H1 (cell line): Measurements from ENCODE around the gene PGGHG. TPM values are rescaled to one million over a fixed set of nuclear protein-coding genes. Genes with fewer than 3 reads are reported as not detected.

Source experiments
- CTCF ChIA-PET: fragments of 300-600 bp; sonication (Branson Sonifier 250); formaldehyde crosslinking; loops from one replicate; lab custom pipeline; 2021; ENCODE audit not compliant: partially characterized antibody; lab: Charles Lee
- POLR2A ChIA-PET: fragments of 300-600 bp; sonication (Branson Sonifier 250); formaldehyde crosslinking; loops from one replicate; lab custom pipeline; 2021; ENCODE audit warnings: inconsistent platforms; ENCODE audit not compliant: partially characterized antibody; lab: Charles Lee
- DNase-seq, 2 experiments: peaks; one replicate each; pipeline versions ENCODE4 v3.0.0 to v3.0.0-alpha.2; 2010 to 2022; ENCODE audit warnings: low spot score in 2 of 2, low read depth in 1 of 2, mixed read lengths in 1 of 2
- FAIRE-seq: peaks from 2 replicates; lab custom pipeline; 2011; peaks lifted over from hg19 to GRCh38; lab: Jason Lieb, UNC
- H2AFZ ChIP-seq: 2 replicates; pipeline ENCODE4 v1.8.1; 2012; ENCODE audit warnings: low read length, inconsistent platforms
- H2AK5ac ChIP-seq: 2 replicates; pipeline ENCODE4 v1.6.1; 2013; ENCODE audit warnings: low read depth, low read length
- H2BK120ac ChIP-seq: replicated peaks from 2 replicates; pipeline ENCODE3; 2013; ENCODE audit warnings: low read depth, low read length, inconsistent platforms
- H2BK12ac ChIP-seq: 2 replicates; pipeline ENCODE4 v1.6.1; 2013; ENCODE audit warnings: low read depth, low read length
- H2BK15ac ChIP-seq: 2 replicates; pipeline ENCODE4 v1.6.1; 2013; ENCODE audit warnings: low read length
- H2BK20ac ChIP-seq: 2 replicates; pipeline ENCODE4 v1.6.1; 2013; ENCODE audit warnings: low read length
- H2BK5ac ChIP-seq: 2 replicates; pipeline ENCODE4 v1.6.1; 2013; ENCODE audit warnings: low read depth, low read length
- H3K14ac ChIP-seq: 2 replicates; pipeline ENCODE4 v1.6.1; 2013; ENCODE audit warnings: inconsistent platforms; ENCODE audit not compliant: insufficient read length
- H3K18ac ChIP-seq: 2 replicates; pipeline ENCODE4 v1.6.1; 2013; ENCODE audit warnings: low read length; ENCODE audit errors: extremely low read depth
- H3K23ac ChIP-seq: 2 replicates; pipeline ENCODE4 v1.6.1; 2013; ENCODE audit warnings: inconsistent platforms; ENCODE audit not compliant: insufficient read length
- H3K23me2 ChIP-seq: 2 replicates; pipeline ENCODE4 v1.6.1; 2013; ENCODE audit warnings: low read depth, low read length
- H3K27ac ChIP-seq: 2 replicates; pipeline ENCODE4 v1.6.1; 2011; ENCODE audit warnings: low read depth, low read length, inconsistent platforms
- H3K27me3 ChIP-seq, 4 experiments: replicated peaks in 1 of 4; 1 replicate in 1 of 4; 2 replicates in 3 of 4; pipeline versions ENCODE4 v1.6.1 to v1.8.1; 2011 to 2013; ENCODE audit warnings: low read length in 3 of 4, mild to moderate bottlenecking in 3 of 4, inconsistent platforms in 2 of 4, mixed read lengths in 2 of 4, moderate library complexity in 1 of 4; ENCODE audit not compliant: control insufficient read depth in 3 of 4, insufficient read depth in 3 of 4; ENCODE audit errors: extremely low read depth in 1 of 4
- H3K36me3 ChIP-seq, 4 experiments: 2 replicates each; pipeline versions ENCODE4 v1.6.1 to v1.8.1; 2011 to 2013; ENCODE audit warnings: mild to moderate bottlenecking in 4 of 4, low read length in 3 of 4, moderate library complexity in 2 of 4, control low read depth in 1 of 4, inconsistent platforms in 1 of 4; ENCODE audit not compliant: insufficient read depth in 4 of 4, control insufficient read depth in 2 of 4
- H3K4ac ChIP-seq: replicated peaks from 2 replicates; pipeline ENCODE3; 2013; ENCODE audit warnings: low read length, low read depth, mixed read lengths, inconsistent platforms; ENCODE audit not compliant: insufficient read length
- H3K4me1 ChIP-seq, 4 experiments: replicated peaks in 1 of 4; 1 replicate in 1 of 4; 2 replicates in 3 of 4; pipeline versions ENCODE4 v1.6.1 to v1.8.1; 2011 to 2013; ENCODE audit warnings: low read length in 3 of 4, inconsistent platforms in 2 of 4, mixed read lengths in 1 of 4; ENCODE audit not compliant: insufficient read depth in 4 of 4, control insufficient read depth in 3 of 4
- H3K4me2 ChIP-seq, 2 experiments: 2 replicates each; pipeline versions ENCODE4 v1.6.1 to v1.8.1; 2011 to 2013; ENCODE audit warnings: low read depth in 2 of 2, low read length in 2 of 2, control low read depth in 1 of 2, inconsistent platforms in 1 of 2, mild to moderate bottlenecking in 1 of 2; ENCODE audit not compliant: insufficient read depth in 1 of 2
- H3K4me3 ChIP-seq, 4 experiments: fragments of 200-600, 300-600 bp in 1 of 4; sonication (generic), shearing (Covaris generic), sonication (Bioruptor Twin) in 1 of 4; 2 replicates each; pipeline versions ENCODE4 v1.5.1 to v1.8.1; 2011 to 2016; ENCODE audit warnings: low read length in 4 of 4, low read depth in 3 of 4, control low read depth in 2 of 4, inconsistent platforms in 2 of 4, mild to moderate bottlenecking in 2 of 4, mixed read lengths in 1 of 4, moderate library complexity in 1 of 4; ENCODE audit not compliant: insufficient read depth in 2 of 4; ENCODE audit errors: extremely low read depth in 1 of 4
- H3K56ac ChIP-seq: replicated peaks from 2 replicates; pipeline ENCODE3; 2013; ENCODE audit warnings: low read depth, mild to moderate bottlenecking, mixed read lengths, low read length, inconsistent platforms; ENCODE audit not compliant: insufficient read length
- H3K79me1 ChIP-seq: 2 replicates; pipeline ENCODE4 v1.6.1; 2013; ENCODE audit warnings: low read depth, low read length, control low read depth
- H3K79me2 ChIP-seq, 2 experiments: 2 replicates each; pipeline versions ENCODE4 v1.6.1 to v1.8.1; 2012 to 2013; ENCODE audit warnings: low read length in 2 of 2, mild to moderate bottlenecking in 2 of 2, inconsistent platforms in 1 of 2; ENCODE audit not compliant: insufficient read depth in 2 of 2, control insufficient read depth in 1 of 2
- H3K9ac ChIP-seq, 4 experiments: replicated peaks in 1 of 4; 1 replicate in 1 of 4; 2 replicates in 3 of 4; pipeline versions ENCODE4 v1.6.1 to v1.8.1; 2011 to 2013; ENCODE audit warnings: low read depth in 3 of 4, low read length in 3 of 4, control low read depth in 2 of 4, mild to moderate bottlenecking in 2 of 4, moderate library complexity in 2 of 4, inconsistent platforms in 1 of 4; ENCODE audit errors: extremely low read depth in 1 of 4
- H3K9me3 ChIP-seq, 2 experiments: 2 replicates each; pipeline versions ENCODE4 v1.6.1 to v1.8.1; 2012 to 2013; ENCODE audit warnings: mild to moderate bottlenecking in 2 of 2, moderate library complexity in 2 of 2, control low read depth in 1 of 2, inconsistent platforms in 1 of 2, low read depth in 1 of 2, low read length in 1 of 2, mixed read lengths in 1 of 2; ENCODE audit not compliant: insufficient read depth in 2 of 2
- H4K20me1 ChIP-seq, 2 experiments: replicated peaks in 1 of 2; 2 replicates each; pipeline versions ENCODE3 to v1.8.1; 2011 to 2013; ENCODE audit warnings: inconsistent platforms in 2 of 2, low read length in 2 of 2, mild to moderate bottlenecking in 1 of 2; ENCODE audit not compliant: insufficient read depth in 2 of 2, control insufficient read depth in 1 of 2
- H4K5ac ChIP-seq: 2 replicates; pipeline ENCODE4 v1.6.1; 2013; ENCODE audit warnings: low read length, low read depth, mixed read lengths, inconsistent platforms; ENCODE audit not compliant: insufficient read length
- H4K8ac ChIP-seq: 2 replicates; pipeline ENCODE4 v1.8.0; 2013; ENCODE audit warnings: mild to moderate bottlenecking, moderate library complexity, low read length, inconsistent platforms; ENCODE audit not compliant: insufficient read depth; ENCODE audit errors: extremely low read depth
- H4K91ac ChIP-seq: replicated peaks from 2 replicates; pipeline ENCODE3; 2013; ENCODE audit warnings: low read length, mixed read lengths, inconsistent platforms; ENCODE audit not compliant: insufficient read length
- POU5F1 ChIP-seq: IDR thresholded peaks from 2 replicates; pipeline ENCODE4 v1.6.1; 2011; ENCODE audit warnings: low read depth, mild to moderate bottlenecking, low read length, moderate library complexity
- WGBS, 2 experiments: shearing (Covaris generic) in 1 of 2; methylation state at CpG; one replicate each; pipeline versions ENCODE4 v1.1.6 to v1.1.7; 2013 to 2015; ENCODE audit warnings: low lambda C conversion rate in 2 of 2, mixed read lengths in 2 of 2, inconsistent platforms in 1 of 2, low coverage in 1 of 2, missing lambda C conversion rate in 1 of 2; ENCODE audit not compliant: insufficient replicate concordance in 2 of 2, insufficient coverage in 1 of 2, insufficient read length in 1 of 2; ENCODE audit errors: extremely low coverage in 1 of 2, missing lambda C conversion rate in 1 of 2; 5-methylcytosine and 5-hydroxymethylcytosine counted together
- polyA plus RNA-seq, 7 experiments: library from polyadenylated mRNA; depleted of rRNA in 3 of 7; stranded (reverse) in 5 of 7; unstranded in 2 of 7; fragments of >200 nt in 5 of 7; fragments of 200-250 nt in 2 of 7; gene quantifications; 1 replicate in 5 of 7; 2 replicates in 1 of 7; 4 replicates in 1 of 7; pipeline versions ENCODE4 v1.2.1 to v1.2.3, GENCODE V29; 2011 to 2013; ENCODE audit warnings: missing spikeins in 2 of 7, mixed read lengths in 2 of 7
- small RNA-seq: library from polyadenylated mRNA; stranded (forward); fragments of <200 nt; extraction: miRNeasy Mini kit (QIAGEN cat#:217004); gene quantifications from one replicate; pipeline ENCODE3, GENCODE V24; 2013; ENCODE audit not compliant: insufficient read depth
- total RNA-seq: library from RNA; stranded (reverse); fragmentation: NEBNext Ultra II Directional; extraction: Animal tissue kit (Norgen Biotek cat#: 25700); gene quantifications from 2 replicates; pipeline ENCODE4 v1.2.1, GENCODE V29; 2021

The PGGHG gene
- total and polyA plus RNA-seq, 2 of the 8 experiments (the other 6 are each of a cell fraction or from before 2014, with no cell fraction given) = 34.8 to 60.7 TPM

DNA sequence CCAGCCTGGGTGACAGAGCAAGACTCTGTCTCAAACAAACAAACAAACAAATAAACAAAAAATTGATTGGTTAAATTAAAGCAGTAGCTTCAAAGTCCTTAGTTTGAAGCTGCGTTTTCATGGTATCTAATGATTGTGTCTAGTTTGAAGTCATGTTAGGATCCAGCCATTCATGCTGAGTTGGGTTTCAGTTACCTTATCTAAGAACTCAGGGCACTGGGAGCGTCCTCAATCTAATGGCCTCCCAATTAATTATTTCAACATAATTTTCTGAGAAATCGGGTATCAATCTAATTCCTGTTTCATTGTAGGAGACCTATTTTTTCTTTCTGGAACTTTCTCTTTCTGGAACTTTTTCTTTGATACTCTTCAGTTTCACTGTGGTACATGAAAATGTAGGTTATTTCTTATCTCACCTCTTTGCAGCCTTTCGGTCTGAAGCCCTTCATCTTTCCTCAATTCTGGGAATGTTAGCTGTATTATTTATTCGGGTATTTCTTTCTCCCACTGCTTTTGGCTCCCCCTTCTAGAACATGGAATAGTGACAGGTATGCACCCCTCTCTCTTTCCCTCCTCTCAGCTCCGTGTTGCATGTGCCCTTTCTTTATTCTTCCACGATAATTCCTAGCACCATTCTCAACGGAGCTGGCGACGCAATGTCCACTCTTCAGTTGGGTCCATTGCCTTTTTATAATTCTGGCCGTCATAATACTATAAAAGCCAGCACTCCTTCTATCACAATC, 56.1 kb downstream of the PGGHG start:
- Histone ChIP-seq H2BK15ac (no peak overlapping the region), H2BK5ac (no peak overlapping the region), H3K18ac (no peak overlapping the region), H3K4me1 (peaks cover 0 to 12% (median 9%) of the 10 kb centered on the region in 4 experiments; a peak in 4 of 7 replicates), H4K91ac (no peak overlapping the region), H4K8ac (no peak overlapping the region), H2BK12ac (no peak overlapping the region), H2BK120ac (no peak overlapping the region), H4K5ac (no peak overlapping the region), H3K14ac (no peak overlapping the region), H3K79me2 (no peaks in the 10 kb centered on the region), H4K20me1 (no peaks in the 10 kb centered on the region), H3K4me3 (no peak overlapping the region), H2AK5ac (peak overlapping the region; percentile 86), H3K36me3 (no peaks in the 10 kb centered on the region), H3K4me2 (no peak overlapping the region), H2BK20ac (0 out of 2 replicates have a peak overlapping the region, but pooled peaks have one; percentile 9), H3K56ac (no peak overlapping the region), H3K23ac (no peak overlapping the region), H3K23me2 (peaks cover 8% of the 10 kb centered on the region; the same call in 1 of the 2 replicates), H3K9me3 (no peaks in the 10 kb centered on the region), H3K79me1 (no peaks in the 10 kb centered on the region), H3K4ac (no peak overlapping the region), H2AFZ (no peak overlapping the region), H3K27me3 (no peaks in the 10 kb centered on the region), H3K9ac (no peak overlapping the region), H3K27ac (no peak overlapping the region)
- POLR2A ChIA-PET = interaction anchor here (1.4 to 1.6 kb wide), 3 partner anchors 10 to 13 kb away, joined by 3 to 6 read pairs (median 4); no protein-coding TSS in a partner anchor
- no peak for DNase-seq
- WGBS, 2 experiments = 91% methylated on average over 11 of the region's 11 CpGs; no CpG with 5 or more reads in 1 of the 2 experiments
- FAIRE-seq = no peak
- no peak for TF ChIP-seq POU5F1
- CTCF ChIA-PET = interaction anchor here (0.8 to 1.9 kb wide), 6 partner anchors 10 to 39 kb away, joined by 3 to 8 read pairs (median 5); no protein-coding TSS in a partner anchor

Small RNAs within 50 kb of the gene (small RNA-seq; reads per million reads assigned to genes)
- not detected for gene AC136475.6

Other genes starting within 250 kb of the PGGHG start
- gene SCGB1C1, start 96.0 kb upstream of the PGGHG start, total RNA-seq = not detected in 2 replicates
- not detected in 2 replicates for gene SCGB1C1, start 96.0 kb upstream of the PGGHG start, polyA plus RNA-seq (2011; rRNA removed)
- gene BET1L, start 81.7 kb upstream of the PGGHG start, total RNA-seq = 37.9 and 40.2 TPM in 2 replicates
- gene BET1L, start 81.7 kb upstream of the PGGHG start, polyA plus RNA-seq (2011; rRNA removed) = 61.9 and 71.1 TPM in 2 replicates
- 67.0 and 76.7 TPM in 2 replicates for gene RIC8A, start 81.4 kb upstream of the PGGHG start, total RNA-seq
- 105 and 123 TPM in 2 replicates for gene RIC8A, start 81.4 kb upstream of the PGGHG start, polyA plus RNA-seq (2011; rRNA removed)
- 14.3 and 14.6 TPM in 2 replicates for gene SIRT3, start 52.8 kb upstream of the PGGHG start, total RNA-seq
- 21.6 and 25.5 TPM in 2 replicates for gene SIRT3, start 52.8 kb upstream of the PGGHG start, polyA plus RNA-seq (2011; rRNA removed)
- 136 and 141 TPM in 2 replicates for gene PSMD13, start 52.1 kb upstream of the PGGHG start, total RNA-seq
- gene PSMD13, start 52.1 kb upstream of the PGGHG start, polyA plus RNA-seq (2011; rRNA removed) = 121 and 130 TPM in 2 replicates
- gene NLRP6, start 10.7 kb upstream of the PGGHG start, total RNA-seq = not detected in 2 replicates
- 0.06 TPM in 1 of 2 replicates, not detected in the other for gene NLRP6, start 10.7 kb upstream of the PGGHG start, polyA plus RNA-seq (2011; rRNA removed)
- gene IFITM5, start 10.4 kb downstream of the PGGHG start, total RNA-seq = not detected in 2 replicates
- gene IFITM5, start 10.4 kb downstream of the PGGHG start, polyA plus RNA-seq (2011; rRNA removed) = 0.50 TPM in 1 of 2 replicates, not detected in the other
- 363 and 399 TPM in 2 replicates for gene IFITM2, start 18.7 kb downstream of the PGGHG start, total RNA-seq
- gene IFITM2, start 18.7 kb downstream of the PGGHG start, polyA plus RNA-seq (2011; rRNA removed) = 764 and 902 TPM in 2 replicates
- 394 and 417 TPM in 2 replicates for gene IFITM1, start 24.9 kb downstream of the PGGHG start, total RNA-seq
- 1,464 and 1,887 TPM in 2 replicates for gene IFITM1, start 24.9 kb downstream of the PGGHG start, polyA plus RNA-seq (2011; rRNA removed)
- gene IFITM3, start 31.7 kb downstream of the PGGHG start, total RNA-seq = 230 and 238 TPM in 2 replicates
- gene IFITM3, start 31.7 kb downstream of the PGGHG start, polyA plus RNA-seq (2011; rRNA removed) = 666 and 779 TPM in 2 replicates
- gene B4GALNT4, start 80.4 kb downstream of the PGGHG start, total RNA-seq = 76.3 and 89.0 TPM in 2 replicates
- gene B4GALNT4, start 80.4 kb downstream of the PGGHG start, polyA plus RNA-seq (2011; rRNA removed) = 40.9 and 69.4 TPM in 2 replicates
- gene PKP3, start 105.1 kb downstream of the PGGHG start, total RNA-seq = 28.5 and 28.7 TPM in 2 replicates
- 16.7 and 28.0 TPM in 2 replicates for gene PKP3, start 105.1 kb downstream of the PGGHG start, polyA plus RNA-seq (2011; rRNA removed)
- 66.3 and 68.9 TPM in 2 replicates for gene SIGIRR, start 125.9 kb downstream of the PGGHG start, total RNA-seq
- gene SIGIRR, start 125.9 kb downstream of the PGGHG start, polyA plus RNA-seq (2011; rRNA removed) = 55.2 and 94.2 TPM in 2 replicates
- 18.0 and 20.0 TPM in 2 replicates for gene ANO9, start 152.9 kb downstream of the PGGHG start, total RNA-seq
- 20.7 and 24.6 TPM in 2 replicates for gene ANO9, start 152.9 kb downstream of the PGGHG start, polyA plus RNA-seq (2011; rRNA removed)
- gene PTDSS2, start 161.2 kb downstream of the PGGHG start, total RNA-seq = 48.7 and 52.4 TPM in 2 replicates
- gene PTDSS2, start 161.2 kb downstream of the PGGHG start, polyA plus RNA-seq (2011; rRNA removed) = 68.2 and 108 TPM in 2 replicates
- 49.8 and 53.4 TPM in 2 replicates for gene RNH1, start 218.1 kb downstream of the PGGHG start, total RNA-seq
- gene RNH1, start 218.1 kb downstream of the PGGHG start, polyA plus RNA-seq (2011; rRNA removed) = 48.7 and 86.4 TPM in 2 replicates
- 54.7 and 60.9 TPM in 2 replicates for gene HRAS, start 246.4 kb downstream of the PGGHG start, total RNA-seq
- gene HRAS, start 246.4 kb downstream of the PGGHG start, polyA plus RNA-seq (2011; rRNA removed) = 44.3 and 63.4 TPM in 2 replicates
- gene LRRC56, start 248.4 kb downstream of the PGGHG start, total RNA-seq = 1.9 and 2.1 TPM in 2 replicates
- 0.94 and 1.6 TPM in 2 replicates for gene LRRC56, start 248.4 kb downstream of the PGGHG start, polyA plus RNA-seq (2011; rRNA removed)